Endodermal cell (in vitro differentiated cells): ENCODE data around the gene TMEM185A. TPM values are rescaled to one million over a fixed set of nuclear protein-coding genes. Genes with fewer than 3 reads are reported as not detected.

Experiments used
- DNase-seq: peaks from one replicate; pipeline ENCODE4 v3.0.0-alpha.2; 2017
- H3K27ac ChIP-seq: 2 replicates; pipeline ENCODE4 v1.5.1; 2013; ENCODE audit warnings: mild to moderate bottlenecking, low read depth, low read length, moderate library complexity
- H3K27me3 ChIP-seq: 2 replicates; pipeline ENCODE4 v1.6.1; 2013; ENCODE audit warnings: mild to moderate bottlenecking, low read length, moderate library complexity; ENCODE audit not compliant: insufficient read depth, control insufficient read depth, poor library complexity, severe bottlenecking
- H3K36me3 ChIP-seq: 2 replicates; pipeline ENCODE4 v1.7.0; 2013; ENCODE audit warnings: mild to moderate bottlenecking, low read length, moderate library complexity; ENCODE audit not compliant: control insufficient read depth, insufficient read depth
- H3K4me1 ChIP-seq: one replicate; pipeline ENCODE4 v1.7.0; 2013; ENCODE audit warnings: low read length; ENCODE audit not compliant: control insufficient read depth, insufficient read depth
- H3K4me3 ChIP-seq: 2 replicates; pipeline ENCODE4 v1.5.1; 2013; ENCODE audit warnings: mild to moderate bottlenecking, low read length, moderate library complexity
- H3K9ac ChIP-seq: 2 replicates; pipeline ENCODE4 v1.6.1; 2013; ENCODE audit warnings: mild to moderate bottlenecking, low read length, moderate library complexity; ENCODE audit not compliant: poor library complexity, severe bottlenecking; ENCODE audit errors: extremely low read depth
- H3K9me3 ChIP-seq: 2 replicates; pipeline ENCODE4 v1.6.1; 2013; ENCODE audit warnings: mild to moderate bottlenecking, low read length, moderate library complexity; ENCODE audit not compliant: control insufficient read depth
- H3K27ac Mint-ChIP-seq: 2 replicates; pipeline ENCODE4 v1.8.0; 2020; ENCODE audit warnings: mixed read lengths
- H3K27me3 Mint-ChIP-seq: 2 replicates; pipeline ENCODE4 v1.8.0; 2021; ENCODE audit warnings: mild to moderate bottlenecking, mixed read lengths; ENCODE audit not compliant: insufficient read depth
- H3K36me3 Mint-ChIP-seq: 2 replicates; pipeline ENCODE4 v1.8.0; 2020; ENCODE audit warnings: low read depth, mixed read lengths
- H3K4me1 Mint-ChIP-seq: 2 replicates; pipeline ENCODE4 v1.8.0; 2020; ENCODE audit warnings: mixed read lengths
- H3K4me3 Mint-ChIP-seq: 2 replicates; pipeline ENCODE4 v1.8.0; 2020; ENCODE audit warnings: mild to moderate bottlenecking, moderate library complexity, mixed read lengths
- H3K9me3 Mint-ChIP-seq: 2 replicates; pipeline ENCODE4 v1.8.0; 2020; ENCODE audit warnings: mild to moderate bottlenecking, mixed read lengths
- WGBS, 2 experiments: methylation state at CpG; one replicate each; pipeline versions ENCODE4 v1.1.5 to v1.1.7; 2013; ENCODE audit warnings: missing lambda C conversion rate in 2 of 2, mixed read lengths in 1 of 2; ENCODE audit not compliant: insufficient coverage in 1 of 2, insufficient read length in 1 of 2; 5-methylcytosine and 5-hydroxymethylcytosine counted together
- total RNA-seq, 2 donors: library from RNA; stranded (reverse); fragmentation: NEBNext Ultra II Directional in 1 of 2; extraction: Animal tissue kit (Norgen Biotek cat#: 25700) in 1 of 2; gene quantifications; 2 replicates in 1 of 2; 3 replicates in 1 of 2; pipeline ENCODE4 v1.2.1, GENCODE V29; 2021
- TF ChIP-seq, protein P1 (sequence below): fragments of 200-600 bp; sonication (generic); conservative IDR thresholded peaks from 2 replicates; pipeline ENCODE4 v1.5.0; 2021; ENCODE audit warnings: antibody characterized with exemption, mild to moderate bottlenecking

TMEM185A gene
- total RNA-seq, 2 donors from 2014 or later: 60.1 to 66.3 TPM

DNA sequence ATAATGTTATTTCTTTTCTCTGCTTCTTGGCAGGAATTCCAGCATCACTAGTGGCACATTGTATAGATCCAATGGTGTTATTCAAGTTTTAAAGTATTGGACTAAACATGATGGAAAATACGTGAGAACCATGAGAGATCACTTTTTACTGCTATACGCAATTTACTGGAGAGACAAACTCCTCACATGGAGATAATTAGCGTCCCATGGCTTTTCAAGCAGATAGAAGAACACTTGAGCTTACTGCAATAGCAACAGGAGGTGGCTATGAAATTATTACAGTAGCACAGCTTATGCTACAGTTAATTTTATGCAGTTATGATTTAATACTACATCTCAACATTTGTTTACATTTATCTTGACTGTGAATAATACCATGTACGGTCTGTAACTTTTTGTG lies 11.9 kb upstream of the TMEM185A start:
- Histone ChIP-seq H3K9me3 (no peaks in the 10 kb centered on the region), H3K27ac (no peak overlapping the region), H3K36me3 (no peaks in the 10 kb centered on the region), H3K27me3 (no peaks in the 10 kb centered on the region), H3K4me3 (no peak overlapping the region), H3K4me1 (no peaks in the 10 kb centered on the region), H3K9ac (no peak overlapping the region)
- no peak for DNase-seq
- Mint-ChIP-seq H3K27ac (no peak overlapping the region), H3K4me3 (no peak overlapping the region), H3K27me3 (peaks cover 5% of the 10 kb centered on the region), H3K4me1 (peaks cover 9% of the 10 kb centered on the region), H3K9me3 (peaks cover 46% of the 10 kb centered on the region), H3K36me3 (peaks cover 8% of the 10 kb centered on the region)
- TF ChIP-seq, protein P1, sequence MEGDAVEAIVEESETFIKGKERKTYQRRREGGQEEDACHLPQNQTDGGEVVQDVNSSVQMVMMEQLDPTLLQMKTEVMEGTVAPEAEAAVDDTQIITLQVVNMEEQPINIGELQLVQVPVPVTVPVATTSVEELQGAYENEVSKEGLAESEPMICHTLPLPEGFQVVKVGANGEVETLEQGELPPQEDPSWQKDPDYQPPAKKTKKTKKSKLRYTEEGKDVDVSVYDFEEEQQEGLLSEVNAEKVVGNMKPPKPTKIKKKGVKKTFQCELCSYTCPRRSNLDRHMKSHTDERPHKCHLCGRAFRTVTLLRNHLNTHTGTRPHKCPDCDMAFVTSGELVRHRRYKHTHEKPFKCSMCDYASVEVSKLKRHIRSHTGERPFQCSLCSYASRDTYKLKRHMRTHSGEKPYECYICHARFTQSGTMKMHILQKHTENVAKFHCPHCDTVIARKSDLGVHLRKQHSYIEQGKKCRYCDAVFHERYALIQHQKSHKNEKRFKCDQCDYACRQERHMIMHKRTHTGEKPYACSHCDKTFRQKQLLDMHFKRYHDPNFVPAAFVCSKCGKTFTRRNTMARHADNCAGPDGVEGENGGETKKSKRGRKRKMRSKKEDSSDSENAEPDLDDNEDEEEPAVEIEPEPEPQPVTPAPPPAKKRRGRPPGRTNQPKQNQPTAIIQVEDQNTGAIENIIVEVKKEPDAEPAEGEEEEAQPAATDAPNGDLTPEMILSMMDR: no peak
- 93% methylated on average over 3 of the region's 4 CpGs; no CpG with 5 or more reads in 1 of the 2 experiments for WGBS, 2 experiments

DNA sequence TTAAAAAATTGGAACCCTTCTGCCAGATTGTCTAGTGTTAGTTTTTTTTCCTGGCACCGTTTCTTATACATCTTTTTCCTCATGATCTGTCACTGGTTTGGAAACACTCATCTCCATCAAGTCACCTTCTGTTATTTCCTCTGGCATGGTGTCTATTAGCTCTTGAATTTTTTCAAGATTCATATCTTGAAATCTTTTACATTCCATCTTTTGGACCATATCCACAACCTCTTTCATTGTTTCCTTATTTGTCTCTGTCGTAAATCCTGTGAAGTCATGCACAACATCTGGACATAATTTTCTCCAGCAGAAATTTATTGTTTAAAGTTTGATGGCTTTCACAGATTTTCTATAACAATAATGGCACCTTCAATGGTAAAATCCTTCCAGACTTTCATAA lies 10.2 kb upstream of the TMEM185A start:
- H3K4me1 Mint-ChIP-seq: peaks cover 9% of the 10 kb centered on the region
- WGBS, 2 experiments: 100% methylated on average over 2 of the region's 2 CpGs; no CpG with 5 or more reads in 1 of the 2 experiments
- H3K27ac ChIP-seq: no peak overlapping the region
- TF ChIP-seq, protein P1: no peak
- H3K9me3 ChIP-seq: peaks cover 14% of the 10 kb centered on the region
- peaks cover 5% of the 10 kb centered on the region for H3K27me3 Mint-ChIP-seq
- DNase-seq: no peak
- no peak overlapping the region for H3K4me3 ChIP-seq
- H3K27ac Mint-ChIP-seq: no peak overlapping the region
- H3K36me3 ChIP-seq: no peaks in the 10 kb centered on the region
- no peaks in the 10 kb centered on the region for H3K4me1 ChIP-seq
- peaks cover 53% of the 10 kb centered on the region for H3K9me3 Mint-ChIP-seq
- no peak overlapping the region for H3K9ac ChIP-seq
- H3K36me3 Mint-ChIP-seq: peaks cover 13% of the 10 kb centered on the region
- H3K4me3 Mint-ChIP-seq: no peak overlapping the region
- no peaks in the 10 kb centered on the region for H3K27me3 ChIP-seq

DNA sequence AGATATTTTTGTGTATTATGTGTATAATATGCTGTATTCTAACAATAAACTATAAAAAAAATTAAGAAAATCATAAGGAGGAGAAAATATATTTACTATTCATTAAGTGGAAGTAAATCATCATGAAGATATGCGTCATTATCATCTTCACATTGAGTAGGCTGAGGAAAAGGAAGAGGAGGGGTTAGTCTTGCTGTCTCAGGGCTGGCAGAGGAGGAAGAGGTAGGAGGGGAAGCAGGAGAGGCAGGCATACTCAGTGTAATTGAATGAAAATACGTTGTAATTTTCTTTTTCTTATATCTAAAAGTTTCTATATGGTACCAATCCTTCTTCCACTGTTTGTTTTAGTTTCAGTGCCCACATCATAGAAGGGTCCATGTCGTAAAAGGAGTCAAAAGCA lies 9.8 kb upstream of the TMEM185A start:
- Histone ChIP-seq H3K4me3 (no peak overlapping the region), H3K9me3 (peaks cover 18% of the 10 kb centered on the region), H3K27ac (no peak overlapping the region), H3K9ac (no peak overlapping the region), H3K27me3 (no peaks in the 10 kb centered on the region), H3K36me3 (no peaks in the 10 kb centered on the region), H3K4me1 (no peaks in the 10 kb centered on the region)
- TF ChIP-seq, protein P1: no peak
- Mint-ChIP-seq H3K9me3 (peaks cover 55% of the 10 kb centered on the region), H3K4me3 (no peak overlapping the region), H3K4me1 (peaks cover 9% of the 10 kb centered on the region), H3K27ac (no peak overlapping the region), H3K36me3 (peaks cover 13% of the 10 kb centered on the region), H3K27me3 (peaks cover 5% of the 10 kb centered on the region)
- 100% methylated on average over 2 of the region's 3 CpGs; no CpG with 5 or more reads in 1 of the 2 experiments for WGBS, 2 experiments
- no peak for DNase-seq
